HK-2 (cell line): ENCODE data around the gene SAA4.
"Not testable (repeated sequence)": the region's sequence is repeated elsewhere in the genome, so short reads cannot be mapped to it uniquely, and the experiment has no call there.

Source experiments
- DNase-seq: peaks from one replicate; pipeline ENCODE4 v3.0.0-alpha.2; 2018; ENCODE audit not compliant: unreplicated experiment

The SAA4 gene

DNA sequence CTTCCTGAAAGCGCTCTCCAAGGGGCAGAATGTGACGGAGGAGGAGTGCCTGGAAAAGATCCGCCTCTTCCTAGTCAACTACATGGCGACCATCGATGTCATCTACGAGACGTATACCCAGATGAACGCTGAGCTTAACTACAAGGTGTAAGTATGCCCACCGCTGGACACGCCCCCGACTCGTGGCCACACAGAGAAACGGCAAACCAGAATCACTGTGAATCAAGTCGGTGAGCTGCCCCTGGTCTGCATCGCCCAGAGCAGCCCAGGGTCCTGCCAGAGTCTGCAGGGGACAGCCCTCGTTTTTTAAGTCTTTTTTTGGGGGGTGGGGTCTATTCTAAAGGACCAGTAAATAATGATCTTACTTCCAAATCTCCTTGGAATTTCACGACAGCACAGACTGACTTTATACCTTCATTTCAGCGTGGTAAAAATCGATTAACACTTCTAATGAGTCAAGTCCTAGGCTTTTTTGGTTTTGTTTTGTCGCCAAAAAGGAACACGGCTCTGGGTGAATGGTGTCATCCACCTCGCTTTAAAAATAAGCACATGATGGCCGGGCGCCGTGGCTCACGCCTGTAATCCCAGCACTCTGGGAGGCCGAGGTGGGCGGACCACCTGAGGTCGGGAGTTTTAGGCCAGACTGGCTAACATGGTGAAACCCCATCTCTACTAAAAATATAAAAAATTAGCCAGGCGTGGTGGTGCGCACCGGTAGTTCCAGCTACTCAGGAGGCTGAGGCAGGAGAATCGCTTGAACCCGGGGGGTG lies 46.9 kb downstream of the SAA4 start:
- not testable (repeated sequence) for DNase-seq

DNA sequence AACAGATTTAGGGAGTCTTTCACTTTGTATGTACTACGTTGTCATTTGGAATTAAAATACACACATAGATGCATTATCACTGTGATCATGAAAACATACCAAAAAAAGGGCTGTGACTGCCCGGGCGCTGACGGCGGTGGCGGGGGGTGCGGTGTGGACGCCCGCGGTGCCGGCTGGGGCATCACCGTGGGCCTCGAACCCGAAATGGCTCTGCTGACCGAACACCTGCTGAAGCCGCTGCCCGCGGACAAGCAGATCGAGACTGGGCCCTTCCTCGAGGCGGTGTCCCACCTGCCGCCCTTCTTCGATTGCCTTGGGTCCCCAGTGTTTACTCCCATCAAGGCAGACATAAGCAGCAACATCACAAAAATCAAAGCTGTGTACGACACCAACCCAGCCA lies 47.8 kb downstream of the SAA4 start:
- no peak for DNase-seq
